Renal cortex interstitium (tissue), 11 donors: ENCODE results near the gene HCCS. TPM values are rescaled to one million over a fixed set of nuclear protein-coding genes. Genes with fewer than 3 reads are reported as not detected.

Source experiments
- DNase-seq, 11 donors: peaks; one replicate each; pipeline ENCODE4 v3.0.0-alpha.2; 2013; ENCODE audit warnings: low read depth in 9 of 11, low spot score in 4 of 11; ENCODE audit errors: extremely low read depth in 1 of 11
- polyA plus RNA-seq, 3 donors: library from polyadenylated mRNA; unstranded; fragments of 120-200 nt; gene quantifications; one replicate each; pipeline ENCODE4 v1.2.1, GENCODE V29; 2013; ENCODE audit not compliant: insufficient read length in 3 of 3

The HCCS gene
- polyA plus RNA-seq, 3 donors = 24.9 to 29.6 (median 27.7) TPM

DNA sequence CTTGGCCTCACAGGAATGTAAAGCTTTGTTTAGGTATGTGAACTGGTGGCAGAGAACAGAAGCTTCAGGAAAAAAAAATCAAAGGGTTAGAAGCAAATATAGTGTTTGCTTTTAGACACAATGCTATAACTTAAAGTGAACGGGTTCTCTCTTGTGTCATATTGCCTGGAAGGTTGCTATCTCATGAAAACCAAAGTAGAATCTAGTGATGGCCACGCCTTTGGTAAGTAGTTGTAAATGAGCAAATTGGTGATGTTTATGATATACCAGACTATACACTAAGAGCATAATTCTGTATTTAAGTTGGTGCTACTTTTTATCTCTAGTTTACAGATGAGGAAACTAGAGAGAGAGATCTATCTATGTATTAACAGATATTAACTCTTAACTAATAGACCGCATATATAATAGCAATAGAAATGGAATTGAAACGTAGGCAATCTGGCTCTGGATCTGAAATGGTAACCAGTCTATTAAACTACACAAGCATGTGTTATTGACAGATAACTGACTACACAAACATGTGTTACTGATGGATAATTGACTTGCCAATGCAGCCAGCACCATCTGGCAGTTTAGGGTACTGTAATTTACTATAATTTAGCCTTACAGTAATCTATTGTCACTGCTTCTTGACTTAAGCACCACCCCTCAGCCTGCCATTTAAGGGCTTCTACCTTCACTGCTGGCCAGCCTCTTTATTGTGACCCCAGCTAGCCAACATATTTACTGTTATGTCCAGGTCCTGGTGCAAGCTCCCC lies 40.8 kb downstream of the HCCS start:
- DNase-seq = no peak

DNA sequence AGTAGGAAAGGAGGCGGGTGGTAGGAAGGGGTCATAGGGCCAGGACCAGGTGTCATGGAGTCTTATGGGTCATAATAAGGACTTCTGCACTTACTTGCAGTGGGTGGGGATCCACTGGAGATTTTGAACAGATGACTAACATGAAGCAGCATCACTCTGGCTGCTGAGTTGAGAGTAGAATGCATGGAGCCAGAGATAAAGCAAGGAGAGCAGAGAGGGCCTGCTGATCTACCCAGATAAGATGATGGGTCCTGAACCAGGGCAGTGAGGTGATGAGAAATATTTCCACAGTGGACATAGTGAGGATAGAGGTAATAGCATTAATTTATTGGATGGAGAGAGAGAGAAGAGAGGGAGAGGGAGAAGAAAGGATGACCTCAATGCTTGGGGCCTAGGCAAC lies 48.0 kb downstream of the HCCS start:
- DNase-seq = no peak

DNA sequence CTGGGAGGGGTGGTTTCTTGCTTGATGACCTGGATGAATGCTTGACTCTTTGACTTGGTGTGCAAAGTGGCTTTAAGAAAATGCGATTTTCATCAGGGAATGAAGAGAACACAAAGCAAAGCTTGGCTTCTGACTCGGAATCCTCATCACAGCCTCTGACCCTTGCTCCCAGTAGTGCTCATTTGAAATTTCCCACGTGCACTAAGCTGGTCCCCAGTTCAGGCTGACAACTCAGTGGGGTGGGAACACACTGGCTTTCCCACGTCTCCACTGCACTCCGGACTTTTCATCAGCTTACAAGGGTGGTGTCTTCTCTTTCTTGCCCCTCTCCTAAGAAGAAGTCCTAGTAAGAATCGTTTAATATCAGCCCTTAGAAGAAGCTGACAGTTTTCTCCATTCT lies 53.3 kb downstream of the HCCS start:
- no peak for DNase-seq

DNA sequence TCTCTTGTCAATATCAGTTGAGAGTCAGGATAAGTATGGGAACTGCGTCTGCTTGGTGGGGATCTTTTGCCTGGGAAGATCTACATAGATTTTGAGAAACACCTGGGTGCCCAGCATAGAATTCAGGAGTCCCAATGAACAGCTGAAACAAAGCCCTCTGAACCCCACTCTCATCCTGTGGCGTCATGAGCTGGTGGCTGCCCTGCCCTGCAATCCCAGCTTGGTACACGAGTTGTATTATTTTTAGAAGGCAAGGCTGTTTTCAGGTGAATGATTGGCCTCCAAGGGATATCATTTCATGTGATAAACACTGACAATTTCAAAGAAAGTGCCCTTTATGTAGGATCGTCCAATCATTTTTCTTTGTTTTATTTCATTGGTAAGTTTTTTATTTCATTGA lies 60.8 kb downstream of the HCCS start:
- no peak for DNase-seq

DNA sequence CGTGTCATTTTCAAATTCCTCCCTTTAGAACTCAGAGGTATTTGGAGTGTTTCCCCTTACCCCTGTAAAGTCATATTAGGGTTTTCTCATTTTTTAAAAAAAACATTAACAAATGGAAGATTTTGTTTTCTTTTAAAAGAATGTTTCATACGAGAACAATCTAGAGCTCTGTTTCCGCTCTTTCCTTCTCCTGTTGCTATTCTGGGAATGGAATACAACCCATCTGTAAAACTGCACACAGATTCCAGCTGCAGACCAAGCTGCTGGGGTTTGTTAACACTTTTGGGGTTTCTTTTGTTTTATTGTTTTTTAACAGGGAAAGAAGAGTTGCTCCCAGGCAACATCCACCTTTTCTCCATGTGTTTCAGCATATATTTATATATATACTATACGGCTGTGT lies 61.3 kb downstream of the HCCS start:
- DNase-seq = no peak

Other genes with a start within 250 kb of the HCCS start
- gene AMELX, start 182.1 kb downstream of the HCCS start, polyA plus RNA-seq = not detected